Astrocyte (in vitro differentiated cells and primary cell): ENCODE measurements around the gene FAM53C.

ENCODE experiments used
- CTCF ChIP-seq: IDR thresholded peaks from 2 replicates; pipeline ENCODE4 v1.5.1; 2011; ENCODE audit warnings: low read depth, mild to moderate bottlenecking, inconsistent platforms, low read length, moderate library complexity; ENCODE audit not compliant: insufficient read depth
- EZH2 ChIP-seq: IDR thresholded peaks from 2 replicates; pipeline ENCODE4 v1.6.1; 2012; ENCODE audit warnings: mild to moderate bottlenecking, low read length, inconsistent platforms; ENCODE audit not compliant: insufficient read depth

GRCh38 chr5:138385660-138386059, 47.6 kb downstream of the FAM53C start:
- no peak for TF ChIP-seq CTCF
- no peak for TF ChIP-seq EZH2
